Measurements from ENCODE around the gene FAM209B. TPM values are rescaled to one million over a fixed set of nuclear protein-coding genes. Genes with fewer than 3 reads are reported as not detected.

The FAM209B gene
- total RNA-seq, 2 donors from 2014 or later: not detected

DNA sequence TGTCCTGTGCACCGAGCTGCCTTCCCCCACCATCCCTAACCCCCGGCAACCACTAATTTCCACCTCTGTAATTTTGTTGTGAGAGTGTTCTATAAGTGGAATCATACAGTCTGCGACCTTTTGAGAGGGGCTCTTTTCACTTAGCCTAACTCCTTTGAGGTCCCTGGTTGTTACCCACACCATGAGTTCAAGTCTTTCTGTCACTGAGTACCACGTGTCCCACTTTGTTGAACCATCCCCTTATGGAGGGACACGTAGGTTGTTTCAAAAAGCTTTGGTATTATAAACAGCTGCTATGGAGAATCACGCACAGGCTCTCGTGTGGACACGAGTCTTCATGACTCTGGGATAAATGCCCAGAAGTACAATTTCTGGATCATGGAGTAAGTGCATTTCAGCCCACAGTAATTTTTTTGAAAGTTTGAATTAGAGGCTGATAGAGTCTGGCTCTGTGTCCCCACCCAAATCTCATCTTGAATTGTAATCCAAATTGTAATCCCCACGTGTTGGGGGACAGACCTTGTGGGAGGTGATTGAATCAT lies 9.5 kb downstream of the FAM209B start:
- Histone ChIP-seq H3K9me3 (no peaks in the 10 kb centered on the region), H3K36me3 (replicated peaks in 1 of 2; ENCODE audit: insufficient read depth in 1 of 2, low read depth in 2 of 2) (no peaks in the 10 kb centered on the region), H3K27me3 (no peaks in the 10 kb centered on the region), H3K27ac (no peak overlapping the region), H3K4me3 (no peak overlapping the region), H3K4me1 (no peaks in the 10 kb centered on the region)
- no peak for ATAC-seq
- intact Hi-C loops (cut with DNase I): no loop called here
- WGBS, 2 donors: 62 to 77% methylated on average over 9 of the region's 9 CpGs
- TF ChIP-seq, protein P1, sequence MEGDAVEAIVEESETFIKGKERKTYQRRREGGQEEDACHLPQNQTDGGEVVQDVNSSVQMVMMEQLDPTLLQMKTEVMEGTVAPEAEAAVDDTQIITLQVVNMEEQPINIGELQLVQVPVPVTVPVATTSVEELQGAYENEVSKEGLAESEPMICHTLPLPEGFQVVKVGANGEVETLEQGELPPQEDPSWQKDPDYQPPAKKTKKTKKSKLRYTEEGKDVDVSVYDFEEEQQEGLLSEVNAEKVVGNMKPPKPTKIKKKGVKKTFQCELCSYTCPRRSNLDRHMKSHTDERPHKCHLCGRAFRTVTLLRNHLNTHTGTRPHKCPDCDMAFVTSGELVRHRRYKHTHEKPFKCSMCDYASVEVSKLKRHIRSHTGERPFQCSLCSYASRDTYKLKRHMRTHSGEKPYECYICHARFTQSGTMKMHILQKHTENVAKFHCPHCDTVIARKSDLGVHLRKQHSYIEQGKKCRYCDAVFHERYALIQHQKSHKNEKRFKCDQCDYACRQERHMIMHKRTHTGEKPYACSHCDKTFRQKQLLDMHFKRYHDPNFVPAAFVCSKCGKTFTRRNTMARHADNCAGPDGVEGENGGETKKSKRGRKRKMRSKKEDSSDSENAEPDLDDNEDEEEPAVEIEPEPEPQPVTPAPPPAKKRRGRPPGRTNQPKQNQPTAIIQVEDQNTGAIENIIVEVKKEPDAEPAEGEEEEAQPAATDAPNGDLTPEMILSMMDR (IDR thresholded peaks at IDR 0.05): no peak
- TF ChIP-seq POLR2A (IDR thresholded peaks at IDR 0.05): no peak
- DNase-seq: no peak

DNA sequence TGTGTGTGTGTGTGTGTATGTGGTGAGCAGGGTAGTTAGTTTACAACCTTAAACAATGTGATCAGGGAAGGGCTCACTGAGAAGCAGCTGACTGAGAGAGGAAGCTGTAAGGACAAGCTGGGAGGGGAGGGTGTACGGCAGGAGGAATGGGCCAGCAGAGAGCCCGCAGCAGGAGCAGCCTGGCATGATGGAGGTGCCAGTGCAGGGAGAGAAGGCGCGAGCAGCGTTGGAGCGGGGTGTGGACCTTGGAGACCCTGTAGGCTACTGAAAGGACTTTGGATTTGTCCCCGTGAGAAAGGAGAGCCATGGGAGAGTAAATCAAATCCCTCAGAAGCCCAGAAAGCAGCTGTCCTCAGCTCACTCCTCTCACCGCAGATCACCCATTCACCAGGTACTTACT lies 18.5 kb downstream of the FAM209B start:
- ATAC-seq: no peak

DNA sequence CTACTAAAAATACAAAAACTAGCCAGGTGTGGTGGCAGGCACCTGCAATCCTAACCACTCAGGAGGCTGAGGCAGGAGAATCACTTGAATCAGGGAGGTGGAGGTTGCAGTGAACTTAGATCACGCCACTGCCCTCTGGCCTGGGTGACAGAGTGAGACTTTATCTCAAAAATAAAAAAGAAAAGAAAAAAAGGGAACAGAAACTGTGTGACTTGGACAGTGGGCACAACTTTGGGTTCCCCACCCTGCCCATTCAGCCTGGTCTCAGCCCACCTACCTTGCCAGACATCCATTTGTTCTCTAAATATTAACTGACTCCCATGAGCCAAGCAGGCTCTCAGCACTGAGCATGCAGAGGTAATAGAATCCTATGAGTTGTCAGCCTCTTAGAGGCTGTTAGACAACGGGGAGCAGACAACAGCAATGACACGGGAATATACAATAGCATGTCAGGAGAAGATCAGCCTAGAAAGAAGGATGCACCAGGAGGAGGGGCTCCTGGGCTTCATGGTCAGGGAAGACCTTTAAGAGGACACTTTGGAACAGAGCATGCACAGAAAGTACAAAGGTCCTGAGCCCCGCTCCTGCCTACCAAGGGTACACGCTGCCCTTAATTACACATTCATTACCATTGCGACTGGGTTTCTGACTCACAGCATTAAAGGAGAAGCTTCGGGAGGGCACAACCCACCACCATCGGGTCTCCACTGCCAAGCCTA lies 20.0 kb downstream of the FAM209B start:
- H3K36me3 ChIP-seq (replicated peaks in 1 of 2; ENCODE audit: insufficient read depth in 1 of 2, low read depth in 2 of 2): no peaks in the 10 kb centered on the region
- DNase-seq: no peak
- WGBS, 2 donors: 47 to 54% methylated on average over 8 of the region's 8 CpGs
- H3K27me3 ChIP-seq: no peaks in the 10 kb centered on the region
- H3K27ac ChIP-seq: no peak overlapping the region
- no peak overlapping the region for H3K4me3 ChIP-seq
- TF ChIP-seq POLR2A (IDR thresholded peaks at IDR 0.05): no peak
- TF ChIP-seq, protein P1 (IDR thresholded peaks at IDR 0.05): no peak
- H3K9me3 ChIP-seq: no peaks in the 10 kb centered on the region
- intact Hi-C loops (cut with DNase I): loop anchor here (10.0 kb wide), 1 partner anchor 422 kb away; no protein-coding TSS in a partner anchor
- H3K4me1 ChIP-seq: no peaks in the 10 kb centered on the region
- ATAC-seq: no peak

More for the DNA sequence above, 18.5 kb downstream of the FAM209B start:
- 68 to 69% methylated on average over 8 of the region's 8 CpGs for WGBS, 2 donors
- no peaks in the 10 kb centered on the region for H3K27me3 ChIP-seq
- H3K4me3 ChIP-seq: no peak overlapping the region
- H3K9me3 ChIP-seq: no peaks in the 10 kb centered on the region
- no peak for DNase-seq
- H3K4me1 ChIP-seq: no peaks in the 10 kb centered on the region
- H3K36me3 ChIP-seq (replicated peaks in 1 of 2; ENCODE audit: insufficient read depth in 1 of 2, low read depth in 2 of 2): no peaks in the 10 kb centered on the region
- intact Hi-C loops (cut with DNase I): loop anchor here (10.0 kb wide), 1 partner anchor 423 kb away; no protein-coding TSS in a partner anchor
- no peak for TF ChIP-seq POLR2A (IDR thresholded peaks at IDR 0.05)
- TF ChIP-seq, protein P1 (IDR thresholded peaks at IDR 0.05): no peak
- no peak overlapping the region for H3K27ac ChIP-seq

DNA sequence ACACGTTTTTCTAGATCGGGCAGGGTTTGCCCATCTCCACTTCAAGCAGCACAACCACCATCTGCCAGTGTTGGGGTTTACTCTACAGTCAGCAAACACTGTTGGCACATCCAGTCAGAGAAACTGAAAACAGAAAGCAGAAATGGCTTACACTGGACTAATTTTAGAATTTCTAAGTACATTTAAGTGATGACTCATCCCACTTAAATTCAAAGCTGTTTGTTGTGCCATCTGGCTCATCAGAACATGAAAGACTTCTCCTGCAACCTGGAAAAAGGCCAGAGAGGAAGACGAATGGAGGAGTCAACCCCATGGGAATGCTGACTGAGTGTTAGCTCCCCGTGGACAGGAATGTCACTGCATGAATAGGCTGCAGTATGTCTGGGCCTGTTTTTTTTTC lies 21.8 kb downstream of the FAM209B start:
- TF ChIP-seq POLR2A (IDR thresholded peaks at IDR 0.05): no peak
- TF ChIP-seq, protein P1 (IDR thresholded peaks at IDR 0.05): no peak
- ATAC-seq: peak; percentile 65
- H3K27me3 ChIP-seq: no peaks in the 10 kb centered on the region
- WGBS, 2 donors: 28% methylated on average over 4 of the region's 4 CpGs
- no peaks in the 10 kb centered on the region for H3K4me1 ChIP-seq
- H3K27ac ChIP-seq: no peak overlapping the region
- DNase-seq: peak in 3 of 4 donors; percentile 17 to 71 (median 33)
- intact Hi-C loops (cut with DNase I): loop anchor here (10.0 kb wide), 1 partner anchor 420 kb away; no protein-coding TSS in a partner anchor
- no peak overlapping the region for H3K4me3 ChIP-seq
- H3K9me3 ChIP-seq: no peaks in the 10 kb centered on the region
- H3K36me3 ChIP-seq (replicated peaks in 1 of 2; ENCODE audit: insufficient read depth in 1 of 2, low read depth in 2 of 2): no peaks in the 10 kb centered on the region

Data from body of pancreas (tissue), 4 donors.